Lower lobe of right lung (tissue), 2 donors: ENCODE data around the gene ARHGAP32. TPM values are rescaled to one million over a fixed set of nuclear protein-coding genes. Genes with fewer than 3 reads are reported as not detected.

ENCODE experiments used
- ATAC-seq, 2 donors: fragments of 200-7000 bp; cut with Tn5 transposase; one replicate each; pipeline ENCODE4 v1.9.1; 2020 to 2022; ENCODE audit warnings: mild to moderate bottlenecking in 2 of 2, moderate library complexity in 2 of 2
- DNase-seq: peaks from one replicate; pipeline ENCODE4 v3.0.0-alpha.2; 2020
- H3K27ac ChIP-seq: fragments of 200-600 bp; one replicate; pipeline ENCODE4 v1.8.0; 2022
- H3K27me3 ChIP-seq: fragments of 200-600 bp; one replicate; pipeline ENCODE4 v1.8.0; 2022; ENCODE audit warnings: low read depth
- H3K36me3 ChIP-seq: fragments of 200-600 bp; one replicate; pipeline ENCODE4 v1.8.0; 2022; ENCODE audit warnings: mild to moderate bottlenecking
- H3K4me1 ChIP-seq: fragments of 200-600 bp; one replicate; pipeline ENCODE4 v1.8.0; 2022
- H3K4me3 ChIP-seq: fragments of 200-600 bp; one replicate; pipeline ENCODE4 v1.8.0; 2022; ENCODE audit warnings: mild to moderate bottlenecking
- H3K9me3 ChIP-seq: fragments of 200-600 bp; one replicate; pipeline ENCODE4 v1.8.0; 2022
- CTCF ChIP-seq: fragments of 200-600 bp; IDR thresholded peaks from one replicate; pipeline ENCODE4 v1.8.0; 2022; ENCODE audit warnings: antibody characterized with exemption, mild to moderate bottlenecking
- intact Hi-C: fragments of 100-400 bp; cut with DNase I; formaldehyde crosslinking; loops from one replicate; pipeline ENCODE4 v1.11.0; 2022
- total RNA-seq: library from RNA; stranded (reverse); fragmentation: NEBNext Ultra II Directional; extraction: Animal tissue kit (Norgen Biotek cat#: 25700); gene quantifications from one replicate; pipeline ENCODE4 v1.2.1, GENCODE V29; 2021
- donor health status: DM: no; HTN: yes; CAD: no; lungs with severe emphysema.

The ARHGAP32 gene
- total RNA-seq, 1 donor from 2014 or later, result 27.9 TPM

GRCh38 chr11:129213261-129213660 is 21.1 kb upstream of the ARHGAP32 start:
- intact Hi-C loops, result no loop called here
- Histone ChIP-seq H3K27ac (no peak overlapping the region), H3K4me1 (no peaks in the 10 kb centered on the region), H3K36me3 (no peaks in the 10 kb centered on the region), H3K4me3 (no peak overlapping the region), H3K9me3 (no peaks in the 10 kb centered on the region), H3K27me3 (no peaks in the 10 kb centered on the region)
- DNase-seq, result no peak
- no peak for TF ChIP-seq CTCF
- ATAC-seq, result no peak

- no peak for ATAC-seq
- Histone ChIP-seq H3K4me1 (no peaks in the 10 kb centered on the region), H3K4me3 (no peak overlapping the region), H3K9me3 (no peaks in the 10 kb centered on the region), H3K27me3 (no peaks in the 10 kb centered on the region), H3K27ac (no peak overlapping the region), H3K36me3 (no peaks in the 10 kb centered on the region)
- no peak for DNase-seq
- intact Hi-C loops, result no loop called here
- TF ChIP-seq CTCF, result no peak
Measured at GRCh38 chr11:129211397-129211796, 19.3 kb upstream of the ARHGAP32 start.

- no peak for DNase-seq
- TF ChIP-seq CTCF, result no peak
- no peak overlapping the region for H3K27ac ChIP-seq
- ATAC-seq, result no peak
- intact Hi-C loops, result no loop called here
- no peaks in the 10 kb centered on the region for H3K27me3 ChIP-seq
- no peaks in the 10 kb centered on the region for H3K9me3 ChIP-seq
- H3K36me3 ChIP-seq, result no peaks in the 10 kb centered on the region
- H3K4me3 ChIP-seq, result no peak overlapping the region
- no peaks in the 10 kb centered on the region for H3K4me1 ChIP-seq
Measured at GRCh38 chr11:129210831-129211181, 18.7 kb upstream of the ARHGAP32 start.

- H3K9me3 ChIP-seq, result no peaks in the 10 kb centered on the region
- intact Hi-C loops, result no loop called here
- no peaks in the 10 kb centered on the region for H3K4me1 ChIP-seq
- ATAC-seq (peak in 1 of 2 donors; percentile 39), DNase-seq (no peak)
- no peaks in the 10 kb centered on the region for H3K27me3 ChIP-seq
- H3K36me3 ChIP-seq, result no peaks in the 10 kb centered on the region
- H3K4me3 ChIP-seq, result no peak overlapping the region
- no peak overlapping the region for H3K27ac ChIP-seq
- no peak for TF ChIP-seq CTCF
Measured at GRCh38 chr11:129209891-129210830, 18.0 kb upstream of the ARHGAP32 start.

GRCh38 chr11:129208863-129209262 is 16.7 kb upstream of the ARHGAP32 start:
- Histone ChIP-seq H3K27me3 (no peaks in the 10 kb centered on the region), H3K4me3 (no peak overlapping the region), H3K27ac (no peak overlapping the region), H3K9me3 (no peaks in the 10 kb centered on the region), H3K36me3 (no peaks in the 10 kb centered on the region), H3K4me1 (no peaks in the 10 kb centered on the region)
- intact Hi-C loops, result no loop called here
- ATAC-seq (no peak), DNase-seq (no peak)
- TF ChIP-seq CTCF, result no peak
